ENCODE data around the gene PKD1.

PKD1 gene

GRCh38 chr16:2170587-2171435 lies 35.1 kb upstream of the PKD1 start:
- DNase-seq (ENCODE audit: low read depth in 1 of 2, low spot score in 1 of 2): no peak

- no peak for DNase-seq (ENCODE audit: low read depth in 1 of 2, low spot score in 1 of 2)
These were observed 34.4 kb upstream of the PKD1 start for GRCh38 chr16:2170080-2170479.

GRCh38 chr16:2167068-2167638 lies 31.5 kb upstream of the PKD1 start:
- no peak for DNase-seq (ENCODE audit: low read depth in 1 of 2, low spot score in 1 of 2)

- no peak for DNase-seq (ENCODE audit: low read depth in 1 of 2, low spot score in 1 of 2)
These were observed 30.8 kb upstream of the PKD1 start for GRCh38 chr16:2166263-2167067.

- no peak for DNase-seq (ENCODE audit: low read depth in 1 of 2, low spot score in 1 of 2)
These were observed 30.2 kb upstream of the PKD1 start for GRCh38 chr16:2165861-2166260.

- no peak for DNase-seq (ENCODE audit: low read depth in 1 of 2, low spot score in 1 of 2)
These were observed 27.6 kb upstream of the PKD1 start for GRCh38 chr16:2163211-2163881.

- no peak for DNase-seq (ENCODE audit: low read depth in 1 of 2, low spot score in 1 of 2)
These were observed 27.0 kb upstream of the PKD1 start for GRCh38 chr16:2162676-2163118.

- no peak for DNase-seq (ENCODE audit: low read depth in 1 of 2, low spot score in 1 of 2)
These were observed 26.2 kb upstream of the PKD1 start for GRCh38 chr16:2161911-2162310.

GRCh38 chr16:2160915-2161551 lies 25.3 kb upstream of the PKD1 start:
- no peak for DNase-seq (ENCODE audit: low read depth in 1 of 2, low spot score in 1 of 2)

- DNase-seq (ENCODE audit: low read depth in 1 of 2, low spot score in 1 of 2): no peak
These were observed 23.6 kb upstream of the PKD1 start for GRCh38 chr16:2159175-2159838.

GRCh38 chr16:2158262-2158638 lies 22.6 kb upstream of the PKD1 start:
- no peak for DNase-seq (ENCODE audit: low read depth in 1 of 2, low spot score in 1 of 2)

- no peak for DNase-seq (ENCODE audit: low read depth in 1 of 2, low spot score in 1 of 2)
These were observed 22.0 kb upstream of the PKD1 start for GRCh38 chr16:2157480-2158261.

- no peak for DNase-seq (ENCODE audit: low read depth in 1 of 2, low spot score in 1 of 2)
These were observed 21.1 kb upstream of the PKD1 start for GRCh38 chr16:2156849-2157224.

GRCh38 chr16:2155977-2156848 lies 20.5 kb upstream of the PKD1 start:
- DNase-seq (ENCODE audit: low read depth in 1 of 2, low spot score in 1 of 2): no peak

GRCh38 chr16:2155091-2155950 lies 19.6 kb upstream of the PKD1 start, which contains the start of gene TRAF7:
TRAF7 (plus strand) TSS chr16:2155782; CDS start chr16:2163921, 8,139 bp downstream.
- peak; percentile 90 to 97 for DNase-seq (ENCODE audit: low read depth in 1 of 2, low spot score in 1 of 2)

GRCh38 chr16:2154533-2155090 lies 18.9 kb upstream of the PKD1 start:
- no peak for DNase-seq (ENCODE audit: low read depth in 1 of 2, low spot score in 1 of 2)
